Stimulated activated CD4-positive, alpha-beta T cell treated with anti-CD3 and anti-CD28 coated beads, Interleukin-4, amount 100 ng/mL, for 24 hours (primary cell): Measurements from ENCODE around the gene ECEL1.
A peak's percentile ranks its signal among the peaks of the same experiment; 100 is the strongest.
"Not testable (repeated sequence)": the region's sequence is repeated elsewhere in the genome, so short reads cannot be mapped to it uniquely, and the experiment has no call there.

ENCODE experiments used
- DNase-seq: peaks from one replicate; pipeline ENCODE4 v3.0.0-alpha.2; 2020

The ECEL1 gene

GRCh38 chr2:232440220-232441018 lies 47.2 kb downstream of the ECEL1 start:
- peak; percentile 89 for DNase-seq

- no peak for DNase-seq
Measured at GRCh38 chr2:232439758-232440135, 47.9 kb downstream of the ECEL1 start.

- peak; percentile 51 for DNase-seq
Measured at GRCh38 chr2:232438951-232439757, 48.5 kb downstream of the ECEL1 start.

GRCh38 chr2:232438091-232438490 lies 49.5 kb downstream of the ECEL1 start:
- no peak for DNase-seq

GRCh38 chr2:232437195-232437571 lies 50.5 kb downstream of the ECEL1 start:
- no peak for DNase-seq

- no peak for DNase-seq
Measured at GRCh38 chr2:232436381-232437194, 51.0 kb downstream of the ECEL1 start.

- no peak for DNase-seq
Measured at GRCh38 chr2:232435805-232436204, 51.8 kb downstream of the ECEL1 start.

- DNase-seq: no peak
Measured at GRCh38 chr2:232435375-232435648, 52.3 kb downstream of the ECEL1 start.

GRCh38 chr2:232434563-232435374 lies 52.9 kb downstream of the ECEL1 start:
- no peak for DNase-seq

GRCh38 chr2:232434091-232434490 lies 53.5 kb downstream of the ECEL1 start:
- DNase-seq: no peak

GRCh38 chr2:232433622-232434021 lies 54.0 kb downstream of the ECEL1 start:
- not testable (repeated sequence) for DNase-seq

GRCh38 chr2:232432598-232433184 lies 54.9 kb downstream of the ECEL1 start:
- DNase-seq: no peak

- DNase-seq: no peak
Measured at GRCh38 chr2:232431705-232432590, 55.7 kb downstream of the ECEL1 start.
